OCI-LY7 (cell line): ENCODE data around the gene LIN37. TPM values are rescaled to one million over a fixed set of nuclear protein-coding genes. Genes with fewer than 3 reads are reported as not detected.

Source experiments
- BruUV-seq: library from RNA; stranded (reverse); fragments of 400-500 nt; replicated peaks from 2 replicates; lab custom pipeline; 2021; lab: Mats Ljungman, UMichigan
- CTCF ChIA-PET: fragments of 300-600 bp; sonication (Branson Sonifier 250); formaldehyde crosslinking; loops from one replicate; lab custom pipeline; 2022; ENCODE audit warnings: antibody characterized with exemption; ENCODE audit not compliant: unreplicated experiment; lab: Charles Lee
- POLR2A ChIA-PET: fragments of 300-600 bp; sonication (Branson Sonifier 250); formaldehyde crosslinking; loops from one replicate; lab custom pipeline; 2022; ENCODE audit warnings: antibody characterized with exemption; lab: Charles Lee
- DNase-seq: peaks from one replicate; pipeline ENCODE4 v3.0.0-alpha.2; 2015; ENCODE audit warnings: low spot score
- H2AFZ ChIP-seq: fragments of 200-600 bp; sonication (generic), shearing (Covaris generic); 2 replicates; pipeline ENCODE4 v1.6.1; 2014; ENCODE audit warnings: mild to moderate bottlenecking, antibody characterized with exemption, low read length, moderate library complexity
- H3K27ac ChIP-seq: fragments of 200-600 bp; sonication (generic); 2 replicates; pipeline ENCODE4 v1.5.1; 2014; ENCODE audit warnings: mixed run types, low read depth, mild to moderate bottlenecking, moderate library complexity, low read length, inconsistent platforms; ENCODE audit not compliant: poor library complexity, severe bottlenecking
- H3K36me3 ChIP-seq: fragments of 200-600 bp; sonication (generic); 2 replicates; pipeline ENCODE4 v1.6.1; 2014; ENCODE audit warnings: mild to moderate bottlenecking, antibody characterized with exemption, low read length, moderate library complexity, mixed read lengths; ENCODE audit not compliant: insufficient read depth
- H3K4me1 ChIP-seq: fragments of 200-600 bp; sonication (generic); 2 replicates; pipeline ENCODE4 v1.5.1; 2014; ENCODE audit warnings: mild to moderate bottlenecking, low read length; ENCODE audit not compliant: insufficient read depth, poor library complexity, severe bottlenecking
- H3K4me2 ChIP-seq: fragments of 200-600 bp; sonication (generic); 2 replicates; pipeline ENCODE4 v1.6.1; 2014; ENCODE audit warnings: mild to moderate bottlenecking, low read length
- H3K4me3 ChIP-seq: fragments of 200-600 bp; sonication (generic); 2 replicates; pipeline ENCODE4 v1.5.1; 2014; ENCODE audit warnings: mild to moderate bottlenecking, low read depth, low read length; ENCODE audit not compliant: poor library complexity, severe bottlenecking
- H3K79me2 ChIP-seq: fragments of 200-600 bp; sonication (generic); 2 replicates; pipeline ENCODE4 v1.6.1; 2016; ENCODE audit warnings: low read depth, mild to moderate bottlenecking, low read length, moderate library complexity, mixed read lengths; ENCODE audit not compliant: insufficient read depth
- H3K9me2 ChIP-seq: fragments of 200-600 bp; sonication (generic); 2 replicates; pipeline ENCODE4 v1.6.1; 2016; ENCODE audit warnings: mild to moderate bottlenecking, low read length, mixed read lengths; ENCODE audit not compliant: insufficient read depth
- H3K9me3 ChIP-seq: fragments of 200-600 bp; sonication (generic); 2 replicates; pipeline ENCODE4 v1.6.1; 2014; ENCODE audit warnings: mild to moderate bottlenecking, mixed run types, low read length, mixed read lengths
- H4K20me1 ChIP-seq: fragments of 200-600 bp; sonication (generic); 2 replicates; pipeline ENCODE4 v1.6.1; 2014; ENCODE audit warnings: mild to moderate bottlenecking, antibody characterized with exemption, low read length, moderate library complexity, mixed read lengths; ENCODE audit not compliant: insufficient read depth
- EZH2phosphoT487 ChIP-seq: fragments of 200-600 bp; sonication (generic); IDR thresholded peaks from 2 replicates; pipeline ENCODE4 v1.6.1; 2018; ENCODE audit warnings: low read depth, borderline replicate concordance, mild to moderate bottlenecking, mixed run types, antibody characterized with exemption, low read length, moderate library complexity, mixed read lengths
- intact Hi-C: fragments of 100-400 bp; cut with micrococcal nuclease; formaldehyde crosslinking; loops from one replicate; pipeline ENCODE4 v1.10.0; 2022; ENCODE audit not compliant: unreplicated experiment
- total RNA-seq, 2 experiments: library from RNA; depleted of rRNA in 1 of 2; stranded (reverse); fragments of >200 nt in 1 of 2; shearing (Covaris generic) in 1 of 2; gene quantifications; 2 replicates each; pipeline ENCODE4 v1.2.3, GENCODE V29; 2014 to 2022
- TF ChIP-seq, protein P1 (sequence below): fragments of 200-600 bp; sonication (generic); conservative IDR thresholded peaks from 2 replicates; pipeline ENCODE4 v1.5.1; 2014; ENCODE audit warnings: mild to moderate bottlenecking, antibody characterized with exemption, low read length, moderate library complexity, mixed read lengths

Gene LIN37
- total RNA-seq, 2 experiments from 2014 or later = 11.6 to 11.7 TPM

DNA sequence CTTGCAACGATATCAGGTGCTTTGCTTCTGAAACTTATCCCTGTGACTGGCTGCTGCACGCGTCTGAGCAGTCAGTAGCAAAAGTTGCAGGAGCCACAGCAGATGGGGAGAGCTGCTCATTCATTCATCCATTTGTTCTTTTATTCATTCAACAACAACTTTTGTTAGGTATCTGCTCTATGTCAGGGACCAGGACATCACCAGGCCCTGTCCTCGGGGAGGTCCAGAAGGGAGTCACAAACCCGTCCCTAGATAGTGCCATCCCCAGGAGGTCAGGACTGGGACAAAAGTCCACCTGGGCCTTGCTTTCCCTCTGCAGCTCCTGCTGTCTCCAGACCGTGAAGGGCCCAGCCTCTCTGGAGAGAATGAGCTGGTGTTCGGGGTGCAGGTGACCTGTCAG lies 29.6 kb downstream of the LIN37 start:
- no TSS peak for BruUV-seq
- Histone ChIP-seq H4K20me1 (no peaks in the 10 kb centered on the region), H2AFZ (no peak overlapping the region), H3K9me2 (no peaks in the 10 kb centered on the region), H3K27ac (no peak overlapping the region), H3K36me3 (peaks cover 5% of the 10 kb centered on the region; the same call in 1 of the 2 replicates), H3K79me2 (no peaks in the 10 kb centered on the region), H3K4me2 (no peak overlapping the region), H3K9me3 (no peaks in the 10 kb centered on the region), H3K4me3 (no peak overlapping the region), H3K4me1 (peaks cover 19% of the 10 kb centered on the region)
- ChIA-PET CTCF (interaction anchor here (0.5 kb wide), 1 partner anchor 83 kb away, joined by 5 read pairs; no protein-coding TSS in a partner anchor), POLR2A (no interaction called here)
- TF ChIP-seq EZH2phosphoT487 = no peak
- TF ChIP-seq, protein P1, sequence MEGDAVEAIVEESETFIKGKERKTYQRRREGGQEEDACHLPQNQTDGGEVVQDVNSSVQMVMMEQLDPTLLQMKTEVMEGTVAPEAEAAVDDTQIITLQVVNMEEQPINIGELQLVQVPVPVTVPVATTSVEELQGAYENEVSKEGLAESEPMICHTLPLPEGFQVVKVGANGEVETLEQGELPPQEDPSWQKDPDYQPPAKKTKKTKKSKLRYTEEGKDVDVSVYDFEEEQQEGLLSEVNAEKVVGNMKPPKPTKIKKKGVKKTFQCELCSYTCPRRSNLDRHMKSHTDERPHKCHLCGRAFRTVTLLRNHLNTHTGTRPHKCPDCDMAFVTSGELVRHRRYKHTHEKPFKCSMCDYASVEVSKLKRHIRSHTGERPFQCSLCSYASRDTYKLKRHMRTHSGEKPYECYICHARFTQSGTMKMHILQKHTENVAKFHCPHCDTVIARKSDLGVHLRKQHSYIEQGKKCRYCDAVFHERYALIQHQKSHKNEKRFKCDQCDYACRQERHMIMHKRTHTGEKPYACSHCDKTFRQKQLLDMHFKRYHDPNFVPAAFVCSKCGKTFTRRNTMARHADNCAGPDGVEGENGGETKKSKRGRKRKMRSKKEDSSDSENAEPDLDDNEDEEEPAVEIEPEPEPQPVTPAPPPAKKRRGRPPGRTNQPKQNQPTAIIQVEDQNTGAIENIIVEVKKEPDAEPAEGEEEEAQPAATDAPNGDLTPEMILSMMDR = no peak
- intact Hi-C loops = no loop called here
- DNase-seq = no peak

DNA sequence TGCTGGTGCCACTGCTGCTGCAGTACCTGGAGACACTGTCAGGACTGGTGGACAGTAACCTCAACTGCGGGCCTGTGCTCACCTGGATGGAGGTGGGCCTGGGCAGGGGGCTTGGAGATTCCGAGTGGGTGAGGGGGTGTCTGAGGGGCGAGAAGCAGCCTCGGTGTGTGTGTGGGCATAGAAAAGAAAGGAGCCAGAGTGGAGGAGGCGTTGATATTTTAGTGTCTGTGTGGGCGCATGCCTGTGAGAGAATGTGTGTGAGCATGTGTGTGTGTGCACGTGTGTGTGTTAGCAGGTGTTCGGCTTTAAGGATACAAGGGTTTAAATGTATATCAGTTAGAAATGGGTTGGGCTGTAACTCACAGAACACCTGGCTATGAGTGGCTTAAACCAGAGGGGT lies 30.7 kb downstream of the LIN37 start:
- no peak for TF ChIP-seq EZH2phosphoT487
- TF ChIP-seq, protein P1 = no peak
- H3K4me2 ChIP-seq = no peak overlapping the region
- H3K4me1 ChIP-seq = peaks cover 19% of the 10 kb centered on the region
- H3K4me3 ChIP-seq = no peak overlapping the region
- no peaks in the 10 kb centered on the region for H3K9me2 ChIP-seq
- ChIA-PET CTCF (no interaction called here), POLR2A (no interaction called here)
- no TSS peak for BruUV-seq
- intact Hi-C loops = no loop called here
- no peak overlapping the region for H2AFZ ChIP-seq
- H3K27ac ChIP-seq = no peak overlapping the region
- H3K9me3 ChIP-seq = no peaks in the 10 kb centered on the region
- H4K20me1 ChIP-seq = no peaks in the 10 kb centered on the region
- H3K36me3 ChIP-seq = peaks cover 5% of the 10 kb centered on the region; the same call in 1 of the 2 replicates
- H3K79me2 ChIP-seq = no peaks in the 10 kb centered on the region
- DNase-seq = no peak

DNA sequence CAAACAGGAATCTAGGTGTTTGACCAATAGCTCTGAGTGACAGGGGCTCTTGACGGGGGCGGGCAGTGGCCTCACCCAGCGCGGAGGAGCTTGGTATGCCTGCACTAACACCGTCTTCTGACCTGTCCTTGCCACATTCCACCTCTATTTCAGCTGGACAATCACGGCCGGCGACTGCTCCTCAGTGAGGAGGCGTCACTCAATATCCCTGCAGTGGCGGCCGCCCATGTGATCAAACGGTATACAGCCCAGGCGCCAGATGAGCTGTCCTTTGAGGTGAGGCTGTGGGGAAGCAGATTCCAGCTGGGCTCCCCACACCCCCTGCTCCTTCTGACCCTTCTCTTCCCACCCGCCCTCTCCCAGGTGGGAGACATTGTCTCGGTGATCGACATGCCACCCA lies 31.7 kb downstream of the LIN37 start:
- H3K4me3 ChIP-seq = no peak overlapping the region
- DNase-seq = no peak
- peaks cover 10% of the 10 kb centered on the region for H3K4me1 ChIP-seq
- no TSS peak for BruUV-seq
- H3K27ac ChIP-seq = no peak overlapping the region
- H3K9me3 ChIP-seq = no peaks in the 10 kb centered on the region
- H3K4me2 ChIP-seq = no peak overlapping the region
- intact Hi-C loops = no loop called here
- ChIA-PET POLR2A (no interaction called here), CTCF (no interaction called here)
- H2AFZ ChIP-seq = no peak overlapping the region
- H3K9me2 ChIP-seq = no peaks in the 10 kb centered on the region
- no peak for TF ChIP-seq EZH2phosphoT487
- TF ChIP-seq, protein P1 = no peak
- no peaks in the 10 kb centered on the region for H4K20me1 ChIP-seq
- H3K36me3 ChIP-seq = peaks cover 5% of the 10 kb centered on the region; the same call in 1 of the 2 replicates
- no peaks in the 10 kb centered on the region for H3K79me2 ChIP-seq
